Measurements from ENCODE around the gene PGRMC1.
A peak's percentile ranks its signal among the peaks of the same experiment; 100 is the strongest.

The PGRMC1 gene

GRCh38 chrX:119238557-119238956 is 2.5 kb downstream of the PGRMC1 start (continued):
- no peak for TF ChIP-seq CREB5 (CRISPR knock-in tag; IDR thresholded peaks at IDR 0.05; ENCODE audit: low read depth)

- no peak for TF ChIP-seq CSRNP3 (CRISPR knock-in tag; IDR thresholded peaks at IDR 0.05)
- TF ChIP-seq CSDC2 (CRISPR knock-in tag; IDR thresholded peaks at IDR 0.05): no peak
- no peak for TF ChIP-seq PATZ1 (CRISPR knock-in tag; IDR thresholded peaks at IDR 0.05; ENCODE audit: borderline replicate concordance)
- TF ChIP-seq ZNF70 (CRISPR knock-in tag; IDR thresholded peaks at IDR 0.05): no peak
- no peak for TF ChIP-seq ISL1 (CRISPR knock-in tag; IDR thresholded peaks at IDR 0.05)
- no peak for TF ChIP-seq TCF4 (CRISPR knock-in tag; IDR thresholded peaks at IDR 0.05; ENCODE audit: borderline replicate concordance)
- no peak for TF ChIP-seq TSHZ2 (CRISPR knock-in tag; IDR thresholded peaks at IDR 0.05)
- no peak for TF ChIP-seq ZFP3 (CRISPR knock-in tag; IDR thresholded peaks at IDR 0.05)
- no peak for TF ChIP-seq SNAI2 (CRISPR knock-in tag; IDR thresholded peaks at IDR 0.05)
- no peak for TF ChIP-seq OSR1 (CRISPR knock-in tag; IDR thresholded peaks at IDR 0.05)
- TF ChIP-seq ZFP30 (CRISPR knock-in tag; IDR thresholded peaks at IDR 0.05): no peak
- TF ChIP-seq CREB5 (CRISPR knock-in tag; IDR thresholded peaks at IDR 0.05; ENCODE audit: low read depth): no peak
- no peak for TF ChIP-seq ZNF8 (CRISPR knock-in tag; IDR thresholded peaks at IDR 0.05)
- TF ChIP-seq PPARA (CRISPR knock-in tag; IDR thresholded peaks at IDR 0.05; ENCODE audit: borderline replicate concordance): no peak
- ATAC-seq: peak; percentile 62
Measured at GRCh38 chrX:119240356-119240755, 4.3 kb downstream of the PGRMC1 start.

GRCh38 chrX:119247702-119248101 is 11.6 kb downstream of the PGRMC1 start:
- no peak for ATAC-seq
- TF ChIP-seq PPARA (CRISPR knock-in tag; IDR thresholded peaks at IDR 0.05; ENCODE audit: borderline replicate concordance) (no peak), SNAI2 (CRISPR knock-in tag; IDR thresholded peaks at IDR 0.05) (no peak), TSHZ2 (CRISPR knock-in tag; IDR thresholded peaks at IDR 0.05) (no peak), BACH2 (CRISPR knock-in tag; IDR thresholded peaks at IDR 0.05; ENCODE audit: borderline replicate concordance) (no peak), ZNF8 (CRISPR knock-in tag; IDR thresholded peaks at IDR 0.05) (no peak), CSRNP3 (CRISPR knock-in tag; IDR thresholded peaks at IDR 0.05) (no peak)

Measured in SK-N-SH treated with all-trans-retinoic acid at 6 μM for 48 hours (cell line).